Measurements from ENCODE around the gene MYL7. TPM values are rescaled to one million over a fixed set of nuclear protein-coding genes. Genes with fewer than 3 reads are reported as not detected.
A peak's percentile ranks its signal among the peaks of the same experiment; 100 is the strongest.

Gene MYL7
- total RNA-seq, 5 donors from 2014 or later (not counting 1 experiment from before 2014, with no cell fraction given): not detected

GRCh38 chr7:44106311-44107065 lies 34.6 kb downstream of the MYL7 start:
- Mint-ChIP-seq H3K36me3 (no peaks in the 10 kb centered on the region), H3K4me1 (peaks cover 14 to 22% (median 18%) of the 10 kb centered on the region in 3 donors), H3K27ac (peak overlapping the region; percentile 74 to 84), H3K9me3 (no peaks in the 10 kb centered on the region), H3K4me3 (peak overlapping the region in 1 of 3 donors; percentile 79), H3K27me3 (peaks cover 0 to 30% of the 10 kb centered on the region in 2 donors)
- ATAC-seq (replicated peaks in 1 of 4) (no peak), DNase-seq (no peak)
- Histone ChIP-seq H3K27me3 (replicated peaks in 1 of 2; ENCODE audit: control insufficient read depth in 2 of 2, extremely low read depth in 1 of 2, insufficient read depth in 2 of 2, low read length in 1 of 2) (peaks cover 0 to 54% of the 10 kb centered on the region in 2 experiments), H3K36me3 (ENCODE audit: control insufficient read depth in 2 of 2, extremely low read depth in 1 of 2, insufficient read depth in 1 of 2, low read length in 1 of 2) (peaks cover 2 to 13% of the 10 kb centered on the region in 2 donors), H3K4me3 (ENCODE audit: control insufficient read depth in 1 of 2, extremely low read depth in 1 of 2, low read length in 1 of 2) (no peak overlapping the region), H3K9me3 (no peaks in the 10 kb centered on the region), H3K4me1 (ENCODE audit: control insufficient read depth in 1 of 2, extremely low read depth in 1 of 2, insufficient read depth in 2 of 2, low read length in 2 of 2) (peaks cover 5 to 22% of the 10 kb centered on the region in 2 experiments), H3K27ac (ENCODE audit: low read length) (no peak overlapping the region)
- ChIA-PET POLR2A (interaction anchor here in 1 of 2 donors (0.6 kb wide), 1 partner anchor 31 kb away, joined by 4 read pairs; no protein-coding TSS in a partner anchor), CTCF (interaction anchor here in 1 of 2 donors (0.6 kb wide), 1 partner anchor 16 kb away, joined by 3 read pairs; no protein-coding TSS in a partner anchor)
- WGBS (ENCODE audit: insufficient coverage): 64% methylated on average over 5 of the region's 10 CpGs

- H3K36me3 Mint-ChIP-seq: no peaks in the 10 kb centered on the region
- H3K4me3 ChIP-seq (ENCODE audit: control insufficient read depth in 1 of 2, extremely low read depth in 1 of 2, low read length in 1 of 2): no peak overlapping the region
- CTCF ChIA-PET: interaction anchor here in 1 of 2 donors (0.6 kb wide), 1 partner anchor 17 kb away, joined by 3 read pairs; no protein-coding TSS in a partner anchor
Observed at GRCh38 chr7:44105832-44106231, 35.3 kb downstream of the MYL7 start.

GRCh38 chr7:44104860-44105771 lies 36.0 kb downstream of the MYL7 start:
- peak in 1 of 35 experiments; percentile 12 for DNase-seq
- 37% methylated on average over 8 of the region's 28 CpGs for WGBS (ENCODE audit: insufficient coverage)
- CTCF ChIA-PET: interaction anchor here in 1 of 2 donors (0.6 to 0.7 kb wide), 4 partner anchors 20 to 1295 kb away, joined by 3 to 4 read pairs (median 4); no protein-coding TSS in a partner anchor

More at GRCh38 chr7:44105832-44106231, 35.3 kb downstream of the MYL7 start:
- Histone ChIP-seq H3K4me1 (ENCODE audit: control insufficient read depth in 1 of 2, extremely low read depth in 1 of 2, insufficient read depth in 2 of 2, low read length in 2 of 2) (peaks cover 5 to 22% of the 10 kb centered on the region in 2 experiments), H3K27ac (ENCODE audit: low read length) (no peak overlapping the region), H3K27me3 (replicated peaks in 1 of 2; ENCODE audit: control insufficient read depth in 2 of 2, extremely low read depth in 1 of 2, insufficient read depth in 2 of 2, low read length in 1 of 2) (peaks cover 0 to 59% of the 10 kb centered on the region in 2 experiments), H3K36me3 (ENCODE audit: control insufficient read depth in 2 of 2, extremely low read depth in 1 of 2, insufficient read depth in 1 of 2, low read length in 1 of 2) (peaks cover 2 to 8% of the 10 kb centered on the region in 2 donors), H3K9me3 (no peaks in the 10 kb centered on the region)
- POLR2A ChIA-PET: no interaction called here
- no peak for DNase-seq
- Mint-ChIP-seq H3K4me3 (peak overlapping the region; percentile 71 to 79 (median 77)), H3K4me1 (peaks cover 14 to 22% (median 18%) of the 10 kb centered on the region in 3 donors), H3K27ac (peak overlapping the region; percentile 74 to 84), H3K27me3 (peaks cover 0 to 30% of the 10 kb centered on the region in 2 donors), H3K9me3 (no peaks in the 10 kb centered on the region)
- no peak for ATAC-seq (replicated peaks in 1 of 4)
- WGBS (ENCODE audit: insufficient coverage): 67% methylated on average over 1 of the region's 2 CpGs

GRCh38 chr7:44103923-44104859 lies 36.9 kb downstream of the MYL7 start, which contains the start of gene AEBP1:
Gene AEBP1, plus strand, starts transcription at chr7:44104345. Its CDS starts 321 bp downstream, at chr7:44104666.
- Histone ChIP-seq H3K4me3 (ENCODE audit: control insufficient read depth in 1 of 2, extremely low read depth in 1 of 2, low read length in 1 of 2) (peak within 1 kb of the TSS; percentile 45 to 57), H3K27ac (ENCODE audit: low read length) (no peak within 1 kb of the TSS), H3K27me3 (replicated peaks in 1 of 2; ENCODE audit: control insufficient read depth in 2 of 2, extremely low read depth in 1 of 2, insufficient read depth in 2 of 2, low read length in 1 of 2) (peaks cover 0 to 59% of the 10 kb centered on the region in 2 experiments), H3K4me1 (ENCODE audit: control insufficient read depth in 1 of 2, extremely low read depth in 1 of 2, insufficient read depth in 2 of 2, low read length in 2 of 2) (peaks cover 5 to 22% of the 10 kb centered on the region in 2 experiments), H3K36me3 (ENCODE audit: control insufficient read depth in 2 of 2, extremely low read depth in 1 of 2, insufficient read depth in 1 of 2, low read length in 1 of 2) (peaks cover 0 to 6% of the 10 kb centered on the region in 2 donors), H3K9me3 (no peaks in the 10 kb centered on the region)
- ChIA-PET POLR2A (no interaction called here), CTCF (interaction anchor here in 1 of 2 donors (0.6 to 0.7 kb wide), 4 partner anchors 19 to 1296 kb away, joined by 3 to 4 read pairs (median 4); no protein-coding TSS in a partner anchor)
- Mint-ChIP-seq H3K36me3 (no peaks in the 10 kb centered on the region), H3K4me1 (peaks cover 14 to 22% (median 18%) of the 10 kb centered on the region in 3 donors), H3K27me3 (peaks cover 0 to 30% of the 10 kb centered on the region in 2 donors), H3K4me3 (peak within 1 kb of the TSS; percentile 71 to 79 (median 77)), H3K9me3 (no peaks in the 10 kb centered on the region), H3K27ac (peak within 1 kb of the TSS; percentile 36 to 74)
- under 1% methylated on average over 49 of the region's 87 CpGs for WGBS (ENCODE audit: insufficient coverage)
- ATAC-seq (replicated peaks in 1 of 4) (peak; percentile 61 to 75 (median 70)), DNase-seq (peak in 12 of 35 experiments; percentile 11 to 46 (median 26))

More at GRCh38 chr7:44104860-44105771, 36.0 kb downstream of the MYL7 start:
- Histone ChIP-seq H3K36me3 (ENCODE audit: control insufficient read depth in 2 of 2, extremely low read depth in 1 of 2, insufficient read depth in 1 of 2, low read length in 1 of 2) (peaks cover 2 to 8% of the 10 kb centered on the region in 2 donors), H3K27me3 (replicated peaks in 1 of 2; ENCODE audit: control insufficient read depth in 2 of 2, extremely low read depth in 1 of 2, insufficient read depth in 2 of 2, low read length in 1 of 2) (peaks cover 0 to 59% of the 10 kb centered on the region in 2 experiments), H3K4me3 (ENCODE audit: control insufficient read depth in 1 of 2, extremely low read depth in 1 of 2, low read length in 1 of 2) (peak overlapping the region; percentile 45 to 57), H3K9me3 (no peaks in the 10 kb centered on the region), H3K4me1 (ENCODE audit: control insufficient read depth in 1 of 2, extremely low read depth in 1 of 2, insufficient read depth in 2 of 2, low read length in 2 of 2) (peaks cover 5 to 22% of the 10 kb centered on the region in 2 experiments), H3K27ac (ENCODE audit: low read length) (no peak overlapping the region)
- Mint-ChIP-seq H3K4me3 (peak overlapping the region; percentile 71 to 79 (median 77)), H3K4me1 (peaks cover 14 to 22% (median 18%) of the 10 kb centered on the region in 3 donors), H3K36me3 (no peaks in the 10 kb centered on the region), H3K27me3 (peaks cover 0 to 30% of the 10 kb centered on the region in 2 donors), H3K9me3 (no peaks in the 10 kb centered on the region), H3K27ac (peak overlapping the region; percentile 74 to 84)
- peak; percentile 18 to 39 (median 20) for ATAC-seq (replicated peaks in 1 of 4)
- POLR2A ChIA-PET: no interaction called here

- Histone ChIP-seq H3K27ac (ENCODE audit: low read length) (no peak overlapping the region), H3K27me3 (replicated peaks in 1 of 2; ENCODE audit: control insufficient read depth in 2 of 2, extremely low read depth in 1 of 2, insufficient read depth in 2 of 2, low read length in 1 of 2) (peaks cover 0 to 53% of the 10 kb centered on the region in 2 experiments), H3K4me3 (ENCODE audit: control insufficient read depth in 1 of 2, extremely low read depth in 1 of 2, low read length in 1 of 2) (no peak overlapping the region), H3K4me1 (ENCODE audit: control insufficient read depth in 1 of 2, extremely low read depth in 1 of 2, insufficient read depth in 2 of 2, low read length in 2 of 2) (peaks cover 5 to 22% of the 10 kb centered on the region in 2 experiments), H3K36me3 (ENCODE audit: control insufficient read depth in 2 of 2, extremely low read depth in 1 of 2, insufficient read depth in 1 of 2, low read length in 1 of 2) (peaks cover 0 to 6% of the 10 kb centered on the region in 2 donors), H3K9me3 (no peaks in the 10 kb centered on the region)
- 95% methylated on average over 8 of the region's 8 CpGs for WGBS (ENCODE audit: insufficient coverage)
- Mint-ChIP-seq H3K4me3 (peak overlapping the region; percentile 59 to 79 (median 72)), H3K36me3 (no peaks in the 10 kb centered on the region), H3K9me3 (no peaks in the 10 kb centered on the region), H3K27ac (peak overlapping the region; percentile 36 to 39), H3K4me1 (peaks cover 14 to 22% (median 18%) of the 10 kb centered on the region in 3 donors), H3K27me3 (peaks cover 0 to 30% of the 10 kb centered on the region in 2 donors)
- DNase-seq (no peak), ATAC-seq (replicated peaks in 1 of 4) (no peak)
- ChIA-PET CTCF (interaction anchor here in 1 of 2 donors (0.5 kb wide), 1 partner anchor 29 kb away, joined by 5 read pairs; no protein-coding TSS in a partner anchor), POLR2A (no interaction called here)
Observed at GRCh38 chr7:44103566-44103922, 37.6 kb downstream of the MYL7 start.

Data from T-cell (primary cell).